HepG2 (cell line): ENCODE results near the gene SLC35A2. TPM values are rescaled to one million over a fixed set of nuclear protein-coding genes. Genes with fewer than 3 reads are reported as not detected.

Source experiments
- ATAC-seq: fragments of 200-7000 bp; cut with Tn5 transposase; 3 replicates; pipeline ENCODE4 v1.9.1; 2020; ENCODE audit warnings: mild to moderate bottlenecking, moderate library complexity
- BruUV-seq: library from RNA; stranded (reverse); fragments of 400-500 nt; replicated peaks from 2 replicates; lab custom pipeline; 2021; lab: Mats Ljungman, UMichigan
- CTCF ChIA-PET: fragments of 300-600 bp; formaldehyde crosslinking; extraction: SDS; loops from one replicate; lab custom pipeline; 2021; ENCODE audit warnings: low total read pairs, inconsistent platforms, low intra/inter-chr PET ratio; lab: Yijun Ruan, JAX
- POLR2A ChIA-PET: fragments of 350-600 bp; sonication (Branson Sonifier 250); formaldehyde crosslinking; loops from one replicate; lab custom pipeline; 2020; ENCODE audit warnings: antibody characterized with exemption, inconsistent platforms; lab: Yijun Ruan, JAX
- DNase-seq: peaks from one replicate; pipeline ENCODE4 v3.0.0-alpha.2; 2015; ENCODE audit warnings: low spot score
- FAIRE-seq: peaks from 3 replicates; lab custom pipeline; 2011; peaks lifted over from hg19 to GRCh38; lab: Jason Lieb, UNC
- H2AFZ ChIP-seq: one replicate; pipeline ENCODE4 v1.6.1; 2011; ENCODE audit warnings: low read length, inconsistent platforms
- H3K27ac ChIP-seq: fragments of 300-600 bp; 3 replicates; pipeline ENCODE4 v1.8.0; 2011; ENCODE audit warnings: mixed run types, mild to moderate bottlenecking, mixed read lengths, low read length, inconsistent platforms; ENCODE audit not compliant: insufficient read depth; ENCODE audit errors: extremely low read length
- H3K27me3 ChIP-seq, 2 experiments: fragments of 200-600 bp in 1 of 2; 2 replicates in 1 of 2; 3 replicates in 1 of 2; pipeline versions ENCODE4 v1.6.0 to v1.8.0; 2011; ENCODE audit warnings: low read length in 2 of 2, mild to moderate bottlenecking in 2 of 2, moderate library complexity in 2 of 2, inconsistent platforms in 1 of 2; ENCODE audit not compliant: insufficient read depth in 2 of 2, control insufficient read depth in 1 of 2
- H3K36me3 ChIP-seq, 2 experiments: fragments of 200-600 bp in 1 of 2; replicated peaks in 1 of 2; 2 replicates in 1 of 2; 3 replicates in 1 of 2; pipeline versions ENCODE4 v1.5.1 to v1.8.0; 2011; ENCODE audit warnings: low read length in 2 of 2, inconsistent platforms in 1 of 2; ENCODE audit not compliant: insufficient read depth in 2 of 2, control insufficient read depth in 1 of 2
- H3K4me1 ChIP-seq: 2 replicates; pipeline ENCODE4 v1.5.1; 2012; ENCODE audit warnings: low read length, inconsistent platforms; ENCODE audit not compliant: insufficient read depth
- H3K4me2 ChIP-seq: 2 replicates; pipeline ENCODE4 v1.6.0; 2011; ENCODE audit warnings: low read depth, low read length, inconsistent platforms
- H3K4me3 ChIP-seq, 3 experiments: fragments of 200-600 bp in 1 of 3; sonication (generic), shearing (Covaris generic) in 1 of 3; replicated peaks in 1 of 3; 2 replicates each; pipeline ENCODE4 v1.5.1; 2011 to 2016; ENCODE audit warnings: low read length in 3 of 3, inconsistent platforms in 2 of 3, low read depth in 2 of 3, mild to moderate bottlenecking in 2 of 3, control low read depth in 1 of 3, mixed read lengths in 1 of 3; ENCODE audit not compliant: insufficient read depth in 1 of 3
- H3K79me2 ChIP-seq: one replicate; pipeline ENCODE4 v1.6.1; 2011; ENCODE audit warnings: low read length, inconsistent platforms; ENCODE audit not compliant: insufficient read depth
- H3K9ac ChIP-seq: 2 replicates; pipeline ENCODE4 v1.6.0; 2011; ENCODE audit warnings: mild to moderate bottlenecking, low read depth, low read length, inconsistent platforms; ENCODE audit not compliant: insufficient read depth
- H3K9me3 ChIP-seq: 2 replicates; pipeline ENCODE4 v1.5.1; 2012; ENCODE audit warnings: mild to moderate bottlenecking, low read length
- H4K20me1 ChIP-seq: 2 replicates; pipeline ENCODE4 v1.6.0; 2011; ENCODE audit warnings: inconsistent platforms, mild to moderate bottlenecking, low read length, moderate library complexity; ENCODE audit not compliant: insufficient read depth
- ATF4 ChIP-seq, 2 experiments: fragments of 450-650 bp in 1 of 2; sonication (generic) in 1 of 2; formaldehyde crosslinking; IDR thresholded peaks; 2 replicates each; pipeline versions ENCODE4 v1.5.0 to v1.8.0; 2020 to 2022; ENCODE audit warnings: mild to moderate bottlenecking in 1 of 2, missing genetic modification reagents in 1 of 2
- MAFG ChIP-seq: sonication (generic); formaldehyde crosslinking; IDR thresholded peaks from 2 replicates; pipeline ENCODE4 v1.5.1; 2020; ENCODE audit warnings: mild to moderate bottlenecking, missing genetic modification reagents
- NCOA5 ChIP-seq: sonication (generic); formaldehyde crosslinking; IDR thresholded peaks from 2 replicates; pipeline ENCODE4 v1.4.0; 2020; ENCODE audit warnings: missing genetic modification reagents
- ZBTB39 ChIP-seq: sonication (generic); formaldehyde crosslinking; IDR thresholded peaks from 2 replicates; pipeline ENCODE4 v1.5.0; 2020; ENCODE audit warnings: missing genetic modification reagents
- ZNF382 ChIP-seq: sonication (generic); formaldehyde crosslinking; IDR thresholded peaks from 2 replicates; pipeline ENCODE4 v1.5.0; 2020; ENCODE audit warnings: missing genetic modification reagents, mild to moderate bottlenecking, borderline replicate concordance
- ZNF747 ChIP-seq: sonication (generic); formaldehyde crosslinking; IDR thresholded peaks from 2 replicates; pipeline ENCODE4 v1.8.1; 2023; ENCODE audit warnings: missing genetic modification reagents, mild to moderate bottlenecking, borderline replicate concordance
- ZNF770 ChIP-seq: sonication (generic); formaldehyde crosslinking; IDR thresholded peaks from 2 replicates; pipeline ENCODE4 v1.5.0; 2020; ENCODE audit warnings: mild to moderate bottlenecking, missing genetic modification reagents
- WGBS: methylation state at CpG from one replicate; pipeline ENCODE4 v1.1.6; 2017; ENCODE audit warnings: low lambda C conversion rate; 5-methylcytosine and 5-hydroxymethylcytosine counted together
- in situ Hi-C: cut with HindIII; loops from 2 replicates; pipeline ENCODE4 v1.10.0; 2017; ENCODE audit warnings: low pct_unique_long_range_greater_than_20kb; ENCODE audit not compliant: extremely low pct_ligation_motif_present
- intact Hi-C: fragments of 100-400 bp; cut with micrococcal nuclease; formaldehyde crosslinking; loops from one replicate; pipeline ENCODE4 v1.10.0; 2022; ENCODE audit not compliant: unreplicated experiment
- polyA plus RNA-seq, 8 experiments: library from polyadenylated mRNA; depleted of rRNA in 3 of 8; stranded (reverse) in 7 of 8; unstranded in 1 of 8; fragments of >200 nt; fragmentation: Illumina TruSeq in 4 of 8; extraction: Trizol in 4 of 8; gene quantifications; 2 replicates each; pipeline versions ENCODE4 v1.2.1 to v1.2.3, GENCODE V29; 2011 to 2016; ENCODE audit warnings: low read depth in 4 of 8, missing spikeins in 1 of 8, mixed read lengths in 1 of 8; ENCODE audit not compliant: insufficient read depth in 1 of 8
- total RNA-seq, 5 experiments: library from RNA; depleted of rRNA; stranded (reverse); fragments of >200 nt; fragmentation: Illumina TruSeq; extraction: Trizol; gene quantifications; 2 replicates each; pipeline ENCODE4 v1.2.3, GENCODE V29; 2016; ENCODE audit warnings: low read depth in 1 of 5

SLC35A2 gene
- total and polyA plus RNA-seq, 2 of the 13 experiments (the other 11 are each of a cell fraction or from before 2014, with no cell fraction given) = 32.1 to 40.8 TPM

- no TSS peak for BruUV-seq
- Histone ChIP-seq H3K79me2 (peaks cover 25% of the 10 kb centered on the region), H4K20me1 (peaks cover 4% of the 10 kb centered on the region; the same call in 1 of the 2 replicates), H3K9me3 (no peaks in the 10 kb centered on the region), H2AFZ (no peak overlapping the region), H3K27me3 (no peaks in the 10 kb centered on the region), H3K36me3 (peaks cover 3 to 14% of the 10 kb centered on the region in 2 experiments; a peak in 3 of 5 replicates), H3K27ac (no peak overlapping the region), H3K4me2 (no peak overlapping the region), H3K4me3 (no peak overlapping the region)
- CTCF ChIA-PET = no interaction called here
- DNase-seq = no peak
- POLR2A ChIA-PET = interaction anchor here (1.0 kb wide), 1 partner anchor 230 kb away, joined by 3 read pairs; no protein-coding TSS in a partner anchor
- no peak for FAIRE-seq
- no peak for ATAC-seq
- in situ Hi-C loops = no loop called here
- 100% methylated on average over 1 of the region's 2 CpGs for WGBS
- TF ChIP-seq ATF4 (CRISPR knock-in tag; IDR thresholded peaks at IDR 0.05) = no peak
- no peak for TF ChIP-seq ZNF382
- TF ChIP-seq, all 625 proteins: peak for 0
- Histone ChIP-seq H3K9ac (no peak overlapping the region), H3K4me1 (peaks cover 29% of the 10 kb centered on the region)
- intact Hi-C loops = no loop called here
Measured at GRCh38 chrX:48942895-48943294, 31.4 kb upstream of the SLC35A2 start.

- Histone ChIP-seq H2AFZ (no peak overlapping the region), H3K27ac (peak overlapping the region; percentile 88), H3K4me2 (no peak overlapping the region), H4K20me1 (peaks cover 1% of the 10 kb centered on the region; the same call in 1 of the 2 replicates), H3K36me3 (peaks cover 3 to 14% of the 10 kb centered on the region in 2 experiments; a peak in 3 of 5 replicates), H3K9me3 (no peaks in the 10 kb centered on the region), H3K79me2 (peaks cover 28% of the 10 kb centered on the region), H3K4me3 (no peak overlapping the region), H3K4me1 (peaks cover 29% of the 10 kb centered on the region), H3K9ac (no peak overlapping the region), H3K27me3 (no peaks in the 10 kb centered on the region)
- 100% methylated on average over 1 of the region's 2 CpGs for WGBS
- intact Hi-C loops (no loop called here), in situ Hi-C loops (no loop called here)
- POLR2A ChIA-PET = interaction anchor here (1.0 kb wide), 1 partner anchor 139 kb away, joined by 3 read pairs; the partner anchor contains the start of gene HDAC6
- DNase-seq (no peak), FAIRE-seq (no peak), ATAC-seq (no peak)
- CTCF ChIA-PET = no interaction called here
- TF ChIP-seq ZNF747 (CRISPR knock-in tag) = no peak
- no peak for TF ChIP-seq ZNF770
- no peak for TF ChIP-seq NCOA5
- TF ChIP-seq MAFG (CRISPR knock-in tag) = 0 out of 2 replicates have a peak, but pooled peaks have one; percentile 38
- TF ChIP-seq ZBTB39 = no peak
- no TSS peak for BruUV-seq
Measured at GRCh38 chrX:48940404-48940955, 29.0 kb upstream of the SLC35A2 start.
